H1 (cell line): ENCODE measurements around the gene NAA60. TPM values are rescaled to one million over a fixed set of nuclear protein-coding genes. Genes with fewer than 3 reads are reported as not detected.

Experiments
- CTCF ChIA-PET: fragments of 300-600 bp; sonication (Branson Sonifier 250); formaldehyde crosslinking; loops from one replicate; lab custom pipeline; 2021; ENCODE audit not compliant: partially characterized antibody; lab: Charles Lee
- POLR2A ChIA-PET: fragments of 300-600 bp; sonication (Branson Sonifier 250); formaldehyde crosslinking; loops from one replicate; lab custom pipeline; 2021; ENCODE audit warnings: inconsistent platforms; ENCODE audit not compliant: partially characterized antibody; lab: Charles Lee
- DNase-seq, 2 experiments: peaks; one replicate each; pipeline versions ENCODE4 v3.0.0 to v3.0.0-alpha.2; 2010 to 2022; ENCODE audit warnings: low spot score in 2 of 2, low read depth in 1 of 2, mixed read lengths in 1 of 2
- FAIRE-seq: peaks from 2 replicates; lab custom pipeline; 2011; peaks lifted over from hg19 to GRCh38; lab: Jason Lieb, UNC
- H2AFZ ChIP-seq: 2 replicates; pipeline ENCODE4 v1.8.1; 2012; ENCODE audit warnings: low read length, inconsistent platforms
- H2AK5ac ChIP-seq: 2 replicates; pipeline ENCODE4 v1.6.1; 2013; ENCODE audit warnings: low read depth, low read length
- H2BK120ac ChIP-seq: replicated peaks from 2 replicates; pipeline ENCODE3; 2013; ENCODE audit warnings: low read depth, low read length, inconsistent platforms
- H2BK12ac ChIP-seq: 2 replicates; pipeline ENCODE4 v1.6.1; 2013; ENCODE audit warnings: low read depth, low read length
- H2BK15ac ChIP-seq: 2 replicates; pipeline ENCODE4 v1.6.1; 2013; ENCODE audit warnings: low read length
- H2BK20ac ChIP-seq: 2 replicates; pipeline ENCODE4 v1.6.1; 2013; ENCODE audit warnings: low read length
- H2BK5ac ChIP-seq: 2 replicates; pipeline ENCODE4 v1.6.1; 2013; ENCODE audit warnings: low read depth, low read length
- H3K14ac ChIP-seq: 2 replicates; pipeline ENCODE4 v1.6.1; 2013; ENCODE audit warnings: inconsistent platforms; ENCODE audit not compliant: insufficient read length
- H3K18ac ChIP-seq: 2 replicates; pipeline ENCODE4 v1.6.1; 2013; ENCODE audit warnings: low read length; ENCODE audit errors: extremely low read depth
- H3K23ac ChIP-seq: 2 replicates; pipeline ENCODE4 v1.6.1; 2013; ENCODE audit warnings: inconsistent platforms; ENCODE audit not compliant: insufficient read length
- H3K23me2 ChIP-seq: 2 replicates; pipeline ENCODE4 v1.6.1; 2013; ENCODE audit warnings: low read depth, low read length
- H3K27ac ChIP-seq: 2 replicates; pipeline ENCODE4 v1.6.1; 2011; ENCODE audit warnings: low read depth, low read length, inconsistent platforms
- H3K27me3 ChIP-seq, 4 experiments: replicated peaks in 1 of 4; 1 replicate in 1 of 4; 2 replicates in 3 of 4; pipeline versions ENCODE4 v1.6.1 to v1.8.1; 2011 to 2013; ENCODE audit warnings: low read length in 3 of 4, mild to moderate bottlenecking in 3 of 4, inconsistent platforms in 2 of 4, mixed read lengths in 2 of 4, moderate library complexity in 1 of 4; ENCODE audit not compliant: control insufficient read depth in 3 of 4, insufficient read depth in 3 of 4; ENCODE audit errors: extremely low read depth in 1 of 4
- H3K36me3 ChIP-seq, 4 experiments: 2 replicates each; pipeline versions ENCODE4 v1.6.1 to v1.8.1; 2011 to 2013; ENCODE audit warnings: mild to moderate bottlenecking in 4 of 4, low read length in 3 of 4, moderate library complexity in 2 of 4, control low read depth in 1 of 4, inconsistent platforms in 1 of 4; ENCODE audit not compliant: insufficient read depth in 4 of 4, control insufficient read depth in 2 of 4
- H3K4ac ChIP-seq: replicated peaks from 2 replicates; pipeline ENCODE3; 2013; ENCODE audit warnings: low read length, low read depth, mixed read lengths, inconsistent platforms; ENCODE audit not compliant: insufficient read length
- H3K4me1 ChIP-seq, 4 experiments: replicated peaks in 1 of 4; 1 replicate in 1 of 4; 2 replicates in 3 of 4; pipeline versions ENCODE4 v1.6.1 to v1.8.1; 2011 to 2013; ENCODE audit warnings: low read length in 3 of 4, inconsistent platforms in 2 of 4, mixed read lengths in 1 of 4; ENCODE audit not compliant: insufficient read depth in 4 of 4, control insufficient read depth in 3 of 4
- H3K4me2 ChIP-seq, 2 experiments: 2 replicates each; pipeline versions ENCODE4 v1.6.1 to v1.8.1; 2011 to 2013; ENCODE audit warnings: low read depth in 2 of 2, low read length in 2 of 2, control low read depth in 1 of 2, inconsistent platforms in 1 of 2, mild to moderate bottlenecking in 1 of 2; ENCODE audit not compliant: insufficient read depth in 1 of 2
- H3K4me3 ChIP-seq, 4 experiments: fragments of 200-600, 300-600 bp in 1 of 4; sonication (generic), shearing (Covaris generic), sonication (Bioruptor Twin) in 1 of 4; 2 replicates each; pipeline versions ENCODE4 v1.5.1 to v1.8.1; 2011 to 2016; ENCODE audit warnings: low read length in 4 of 4, low read depth in 3 of 4, control low read depth in 2 of 4, inconsistent platforms in 2 of 4, mild to moderate bottlenecking in 2 of 4, mixed read lengths in 1 of 4, moderate library complexity in 1 of 4; ENCODE audit not compliant: insufficient read depth in 2 of 4; ENCODE audit errors: extremely low read depth in 1 of 4
- H3K56ac ChIP-seq: replicated peaks from 2 replicates; pipeline ENCODE3; 2013; ENCODE audit warnings: low read depth, mild to moderate bottlenecking, mixed read lengths, low read length, inconsistent platforms; ENCODE audit not compliant: insufficient read length
- H3K79me1 ChIP-seq: 2 replicates; pipeline ENCODE4 v1.6.1; 2013; ENCODE audit warnings: low read depth, low read length, control low read depth
- H3K79me2 ChIP-seq, 2 experiments: 2 replicates each; pipeline versions ENCODE4 v1.6.1 to v1.8.1; 2012 to 2013; ENCODE audit warnings: low read length in 2 of 2, mild to moderate bottlenecking in 2 of 2, inconsistent platforms in 1 of 2; ENCODE audit not compliant: insufficient read depth in 2 of 2, control insufficient read depth in 1 of 2
- H3K9ac ChIP-seq, 4 experiments: replicated peaks in 1 of 4; 1 replicate in 1 of 4; 2 replicates in 3 of 4; pipeline versions ENCODE4 v1.6.1 to v1.8.1; 2011 to 2013; ENCODE audit warnings: low read depth in 3 of 4, low read length in 3 of 4, control low read depth in 2 of 4, mild to moderate bottlenecking in 2 of 4, moderate library complexity in 2 of 4, inconsistent platforms in 1 of 4; ENCODE audit errors: extremely low read depth in 1 of 4
- H3K9me3 ChIP-seq, 2 experiments: 2 replicates each; pipeline versions ENCODE4 v1.6.1 to v1.8.1; 2012 to 2013; ENCODE audit warnings: mild to moderate bottlenecking in 2 of 2, moderate library complexity in 2 of 2, control low read depth in 1 of 2, inconsistent platforms in 1 of 2, low read depth in 1 of 2, low read length in 1 of 2, mixed read lengths in 1 of 2; ENCODE audit not compliant: insufficient read depth in 2 of 2
- H4K20me1 ChIP-seq, 2 experiments: replicated peaks in 1 of 2; 2 replicates each; pipeline versions ENCODE3 to v1.8.1; 2011 to 2013; ENCODE audit warnings: inconsistent platforms in 2 of 2, low read length in 2 of 2, mild to moderate bottlenecking in 1 of 2; ENCODE audit not compliant: insufficient read depth in 2 of 2, control insufficient read depth in 1 of 2
- H4K5ac ChIP-seq: 2 replicates; pipeline ENCODE4 v1.6.1; 2013; ENCODE audit warnings: low read length, low read depth, mixed read lengths, inconsistent platforms; ENCODE audit not compliant: insufficient read length
- H4K8ac ChIP-seq: 2 replicates; pipeline ENCODE4 v1.8.0; 2013; ENCODE audit warnings: mild to moderate bottlenecking, moderate library complexity, low read length, inconsistent platforms; ENCODE audit not compliant: insufficient read depth; ENCODE audit errors: extremely low read depth
- H4K91ac ChIP-seq: replicated peaks from 2 replicates; pipeline ENCODE3; 2013; ENCODE audit warnings: low read length, mixed read lengths, inconsistent platforms; ENCODE audit not compliant: insufficient read length
- RAD21 ChIP-seq, 2 experiments: IDR thresholded peaks in 1 of 2; conservative IDR thresholded peaks in 1 of 2; 2 replicates each; pipeline ENCODE4 v1.6.1; 2011; ENCODE audit warnings: low read depth in 2 of 2, low read length in 2 of 2, improper control_type of control experiment in 1 of 2, inconsistent platforms in 1 of 2, mild to moderate bottlenecking in 1 of 2, moderate library complexity in 1 of 2
- ZNF274 ChIP-seq: IDR thresholded peaks from 2 replicates; pipeline ENCODE4 v1.7.0; 2012; ENCODE audit warnings: low read length, borderline replicate concordance; ENCODE audit errors: extremely low read depth
- WGBS, 2 experiments: shearing (Covaris generic) in 1 of 2; methylation state at CpG; one replicate each; pipeline versions ENCODE4 v1.1.6 to v1.1.7; 2013 to 2015; ENCODE audit warnings: low lambda C conversion rate in 2 of 2, mixed read lengths in 2 of 2, inconsistent platforms in 1 of 2, low coverage in 1 of 2, missing lambda C conversion rate in 1 of 2; ENCODE audit not compliant: insufficient replicate concordance in 2 of 2, insufficient coverage in 1 of 2, insufficient read length in 1 of 2; ENCODE audit errors: extremely low coverage in 1 of 2, missing lambda C conversion rate in 1 of 2; 5-methylcytosine and 5-hydroxymethylcytosine counted together
- polyA plus RNA-seq, 7 experiments: library from polyadenylated mRNA; depleted of rRNA in 3 of 7; stranded (reverse) in 5 of 7; unstranded in 2 of 7; fragments of >200 nt in 5 of 7; fragments of 200-250 nt in 2 of 7; gene quantifications; 1 replicate in 5 of 7; 2 replicates in 1 of 7; 4 replicates in 1 of 7; pipeline versions ENCODE4 v1.2.1 to v1.2.3, GENCODE V29; 2011 to 2013; ENCODE audit warnings: missing spikeins in 2 of 7, mixed read lengths in 2 of 7
- total RNA-seq: library from RNA; stranded (reverse); fragmentation: NEBNext Ultra II Directional; extraction: Animal tissue kit (Norgen Biotek cat#: 25700); gene quantifications from 2 replicates; pipeline ENCODE4 v1.2.1, GENCODE V29; 2021

The NAA60 gene
- total and polyA plus RNA-seq, 2 of the 8 experiments (the other 6 are each of a cell fraction or from before 2014, with no cell fraction given) = 34.1 to 47.6 TPM

GRCh38 chr16:3515897-3516296, 72.4 kb downstream of the NAA60 start:
- Histone ChIP-seq H2AK5ac (no peak overlapping the region), H3K14ac (no peak overlapping the region), H3K9ac (no peak overlapping the region), H4K91ac (no peak overlapping the region), H2BK5ac (no peak overlapping the region), H2BK15ac (no peak overlapping the region), H3K4ac (no peak overlapping the region), H3K79me2 (no peaks in the 10 kb centered on the region), H3K9me3 (no peaks in the 10 kb centered on the region), H3K27me3 (no peaks in the 10 kb centered on the region), H3K4me1 (no peaks in the 10 kb centered on the region), H3K79me1 (no peaks in the 10 kb centered on the region), H3K4me3 (no peak overlapping the region), H2BK20ac (no peak overlapping the region), H2AFZ (no peak overlapping the region)
- CTCF ChIA-PET = interaction anchor here (1.6 kb wide), 1 partner anchor 11 kb away, joined by 5 read pairs; no protein-coding TSS in a partner anchor
- POLR2A ChIA-PET = no interaction called here
- WGBS, 2 experiments = 93% methylated on average over 4 of the region's 4 CpGs; no CpG with 5 or more reads in 1 of the 2 experiments
- FAIRE-seq = no peak
- TF ChIP-seq ZNF274 (no peak), RAD21 (IDR thresholded peaks at IDR 0.05 in 1 of 2, conservative IDR thresholded peaks at IDR 0.05 in 1 of 2; ENCODE audit: low read depth in 2 of 2, low read length in 2 of 2) (no peak)
- TF ChIP-seq, all 59 proteins: peak for 0
- no peaks in the 10 kb centered on the region for H4K20me1 ChIP-seq
- no peak overlapping the region for H3K4me2 ChIP-seq
- DNase-seq = no peak
- H3K23me2 ChIP-seq = no peaks in the 10 kb centered on the region
- no peak overlapping the region for H3K23ac ChIP-seq
- no peak overlapping the region for H4K5ac ChIP-seq
- no peak overlapping the region for H2BK120ac ChIP-seq
- H3K56ac ChIP-seq = no peak overlapping the region
- no peak overlapping the region for H2BK12ac ChIP-seq
- no peak overlapping the region for H3K27ac ChIP-seq
- no peak overlapping the region for H3K18ac ChIP-seq
- H4K8ac ChIP-seq = no peak overlapping the region
- H3K36me3 ChIP-seq = peaks cover 0 to 37% (median 11%) of the 10 kb centered on the region in 4 experiments; a peak in 7 of 8 replicates
